ENCODE measurements around the gene PTPRR.

Gene PTPRR

GRCh38 chr12:70638639-70639360 is 281.7 kb downstream of the PTPRR start:
- TF ChIP-seq TAF1 (IDR thresholded peaks at IDR 0.05; ENCODE audit: borderline replicate concordance, insufficient read depth, low read length) = no peak
- no peak for TF ChIP-seq SIN3A (IDR thresholded peaks at IDR 0.05; ENCODE audit: borderline replicate concordance, insufficient read depth, low read length)
- TF ChIP-seq POLR2AphosphoS5 (IDR thresholded peaks at IDR 0.05; ENCODE audit: low read depth, low read length) = no peak
- no peak for TF ChIP-seq REST (IDR thresholded peaks at IDR 0.05; ENCODE audit: insufficient read depth in 1 of 2, low read depth in 2 of 2, low read length in 2 of 2)
- TF ChIP-seq FOXP2 (optimal IDR thresholded peaks at IDR 0.05; ENCODE audit: borderline replicate concordance, extremely low read depth, extremely low read length, insufficient read depth) = no peak

- TF ChIP-seq SIN3A (IDR thresholded peaks at IDR 0.05; ENCODE audit: borderline replicate concordance, insufficient read depth, low read length) (no peak), POLR2AphosphoS5 (IDR thresholded peaks at IDR 0.05; ENCODE audit: low read depth, low read length) (no peak), FOXP2 (optimal IDR thresholded peaks at IDR 0.05; ENCODE audit: borderline replicate concordance, extremely low read depth, extremely low read length, insufficient read depth) (no peak), REST (IDR thresholded peaks at IDR 0.05; ENCODE audit: insufficient read depth in 1 of 2, low read depth in 2 of 2, low read length in 2 of 2) (no peak), TAF1 (IDR thresholded peaks at IDR 0.05; ENCODE audit: borderline replicate concordance, insufficient read depth, low read length) (no peak)
Measured at GRCh38 chr12:70637303-70638085, 283.0 kb downstream of the PTPRR start, which contains the start of gene PTPRB. Gene PTPRB (minus strand): TSS chr12:70637429. CDS start chr12:70637395, 34 bp downstream.

- TF ChIP-seq SIN3A (IDR thresholded peaks at IDR 0.05; ENCODE audit: borderline replicate concordance, insufficient read depth, low read length) (no peak), TAF1 (IDR thresholded peaks at IDR 0.05; ENCODE audit: borderline replicate concordance, insufficient read depth, low read length) (no peak), POLR2AphosphoS5 (IDR thresholded peaks at IDR 0.05; ENCODE audit: low read depth, low read length) (no peak), FOXP2 (optimal IDR thresholded peaks at IDR 0.05; ENCODE audit: borderline replicate concordance, extremely low read depth, extremely low read length, insufficient read depth) (no peak), REST (IDR thresholded peaks at IDR 0.05; ENCODE audit: insufficient read depth in 1 of 2, low read depth in 2 of 2, low read length in 2 of 2) (no peak)
Measured at GRCh38 chr12:70635755-70636154, 284.8 kb downstream of the PTPRR start.

GRCh38 chr12:70628701-70629480 is 291.6 kb downstream of the PTPRR start:
- TF ChIP-seq TAF1 (IDR thresholded peaks at IDR 0.05; ENCODE audit: borderline replicate concordance, insufficient read depth, low read length) = no peak
- no peak for TF ChIP-seq FOXP2 (optimal IDR thresholded peaks at IDR 0.05; ENCODE audit: borderline replicate concordance, extremely low read depth, extremely low read length, insufficient read depth)
- TF ChIP-seq REST (IDR thresholded peaks at IDR 0.05; ENCODE audit: insufficient read depth in 1 of 2, low read depth in 2 of 2, low read length in 2 of 2) = no peak
- TF ChIP-seq SIN3A (IDR thresholded peaks at IDR 0.05; ENCODE audit: borderline replicate concordance, insufficient read depth, low read length) = no peak
- TF ChIP-seq POLR2AphosphoS5 (IDR thresholded peaks at IDR 0.05; ENCODE audit: low read depth, low read length) = no peak
